Adrenal gland (tissue), 12 donors: ENCODE measurements around the gene SORL1. TPM values are rescaled to one million over a fixed set of nuclear protein-coding genes. Genes with fewer than 3 reads are reported as not detected.

Experiments
- DNase-seq, 7 donors: peaks; one replicate each; pipeline ENCODE4 v3.0.0-alpha.2; 2019 to 2020
- H3K27ac ChIP-seq, 5 donors: fragments of 200-600 bp; sonication (generic) in 4 of 5; 1 replicate in 3 of 5; 2 replicates in 2 of 5; pipeline versions ENCODE4 v1.5.1 to v1.8.0; 2016 to 2020; ENCODE audit warnings: mild to moderate bottlenecking in 1 of 5
- H3K27me3 ChIP-seq: fragments of 200-600 bp; 2 replicates; pipeline ENCODE4 v1.8.0; 2021
- H3K36me3 ChIP-seq, 2 donors: fragments of 200-600 bp; replicated peaks in 1 of 2; 1 replicate in 1 of 2; 2 replicates in 1 of 2; pipeline versions ENCODE4 v1.5.1 to v1.8.0; 2018 to 2022
- H3K4me1 ChIP-seq, 2 donors: fragments of 200-600 bp; replicated peaks in 1 of 2; 1 replicate in 1 of 2; 2 replicates in 1 of 2; pipeline versions ENCODE4 v1.5.1 to v1.8.0; 2018 to 2021
- H3K4me3 ChIP-seq, 4 donors: fragments of 200-600 bp; sonication (generic) in 3 of 4; one replicate each; pipeline ENCODE4 v1.5.1; 2016 to 2018
- H3K9me3 ChIP-seq, 3 donors: fragments of 200-600 bp; sonication (generic) in 1 of 3; replicated peaks in 1 of 3; 1 replicate in 2 of 3; 2 replicates in 1 of 3; pipeline versions ENCODE4 v1.5.1 to v1.8.0; 2016 to 2021
- CTCF ChIP-seq, 6 experiments: fragments of 450-650 bp in 4 of 6; fragments of 200-600 bp in 2 of 6; sonication (generic) in 1 of 6; IDR thresholded peaks; 1 replicate in 5 of 6; 2 replicates in 1 of 6; pipeline versions ENCODE4 v1.5.1 to v1.8.0; 2016 to 2021; ENCODE audit warnings: antibody characterized with exemption in 6 of 6, mild to moderate bottlenecking in 2 of 6, moderate library complexity in 1 of 6
- POLR2A ChIP-seq, 2 donors: fragments of 450-650 bp; IDR thresholded peaks; one replicate each; pipeline ENCODE4 v1.6.1; 2017; ENCODE audit warnings: antibody characterized with exemption in 2 of 2, mild to moderate bottlenecking in 2 of 2, moderate library complexity in 1 of 2
- WGBS, 4 donors: extraction: QIAGEN DNeasy Blood & Tissue Kit in 2 of 4; methylation state at CpG; one replicate each; pipeline versions ENCODE4 v1.1.5 to v1.1.7; 2013 to 2017; 5-methylcytosine and 5-hydroxymethylcytosine counted together
- intact Hi-C, 2 donors: fragments of 100-400 bp; cut with DNase I; formaldehyde crosslinking; loops; one replicate each; pipeline versions ENCODE4 v1.14.1 to v1.15.0; 2022 to 2023
- polyA plus RNA-seq, 3 donors: library from polyadenylated mRNA; stranded (reverse); fragments of 200-250 nt in 2 of 3; fragments of 350-450 nt in 1 of 3; fragmentation: Illumina TruSeq in 1 of 3; extraction: RNeasy Lipid Tissue Mini Kit (QIAGEN cat#74804) in 1 of 3; gene quantifications; one replicate each; pipeline ENCODE4 v1.2.3, GENCODE V29; 2013 to 2014
- total RNA-seq, 9 donors: library from RNA; depleted of rRNA in 4 of 9; stranded (reverse); fragments of >200 nt in 4 of 9; fragments of 120-200 nt in 1 of 9; fragmentation: NEBNext Ultra II Directional in 1 of 9; extraction: Animal tissue kit (Norgen Biotek cat#: 25700) in 1 of 9; gene quantifications; one replicate each; pipeline versions ENCODE4 v1.1.0 to v1.2.4, GENCODE V29; 2013 to 2023
- donor health status: healthy with polysubstance abuse.
- donor health status: Bipolar disorder and iron deficiency.
- donor health status: DM: yes; HTN: yes; CAD: no.
- donor health status: DM: no; HTN: no; CAD: no.
- donor health status: DM: no; HTN: no; CAD: no.
- donor health status: DM: yes; HTN: yes; CAD: no.

The SORL1 gene
- total and polyA plus RNA-seq, 12 donors: 1.0 to 28.6 (median 8.9) TPM

GRCh38 chr11:121417055-121417551, 35.0 kb upstream of the SORL1 start:
- intact Hi-C loops: no loop called here

DNA sequence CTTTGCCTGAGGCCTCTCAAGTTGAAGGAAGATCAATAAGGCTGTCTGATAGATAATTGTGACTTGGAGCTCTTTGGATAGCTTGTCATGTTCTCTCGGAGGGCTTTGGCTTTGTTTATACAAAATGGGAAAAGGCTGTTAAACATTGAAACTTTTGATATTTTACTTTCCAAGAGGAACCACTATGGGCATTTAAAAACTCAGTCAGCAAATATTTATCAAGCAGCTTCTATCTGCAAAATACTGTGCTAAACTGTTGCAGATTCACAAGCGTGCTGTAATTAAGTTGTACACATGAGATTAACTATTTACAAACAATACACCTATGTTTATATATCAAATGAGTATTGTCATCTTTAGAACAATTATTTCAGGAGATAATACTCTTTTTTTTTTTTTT, 34.5 kb upstream of the SORL1 start:
- no peak for TF ChIP-seq CTCF (IDR thresholded peaks at IDR 0.05)
- TF ChIP-seq POLR2A (IDR thresholded peaks at IDR 0.05): no peak
- WGBS, 4 donors: 53 to 70% (median 68%) methylated on average over 2 of the region's 2 CpGs
- Histone ChIP-seq H3K27me3 (no peaks in the 10 kb centered on the region), H3K27ac (peak overlapping the region in 3 of 5 donors; percentile 43 to 63 (median 59)), H3K4me3 (no peak overlapping the region), H3K36me3 (no peaks in the 10 kb centered on the region), H3K9me3 (no peaks in the 10 kb centered on the region), H3K4me1 (peaks cover 6 to 13% of the 10 kb centered on the region in 2 donors)
- intact Hi-C loops: no loop called here
- DNase-seq: no peak

More at GRCh38 chr11:121417055-121417551, 35.0 kb upstream of the SORL1 start:
- Histone ChIP-seq H3K27me3 (no peaks in the 10 kb centered on the region), H3K4me1 (peaks cover 6 to 13% of the 10 kb centered on the region in 2 donors), H3K36me3 (no peaks in the 10 kb centered on the region), H3K9me3 (no peaks in the 10 kb centered on the region), H3K4me3 (no peak overlapping the region), H3K27ac (peak overlapping the region in 3 of 5 donors; percentile 43 to 63 (median 59))
- WGBS, 4 donors: 26 to 33% (median 31%) methylated on average over 7 of the region's 7 CpGs
- DNase-seq: peak; percentile 57 to 88 (median 87)
- TF ChIP-seq CTCF (IDR thresholded peaks at IDR 0.05) (no peak), POLR2A (IDR thresholded peaks at IDR 0.05) (no peak)

GRCh38 chr11:121418625-121419114, 33.4 kb upstream of the SORL1 start:
- Histone ChIP-seq H3K27ac (peak overlapping the region in 1 of 5 donors; percentile 63), H3K4me3 (no peak overlapping the region), H3K9me3 (no peaks in the 10 kb centered on the region)

DNA sequence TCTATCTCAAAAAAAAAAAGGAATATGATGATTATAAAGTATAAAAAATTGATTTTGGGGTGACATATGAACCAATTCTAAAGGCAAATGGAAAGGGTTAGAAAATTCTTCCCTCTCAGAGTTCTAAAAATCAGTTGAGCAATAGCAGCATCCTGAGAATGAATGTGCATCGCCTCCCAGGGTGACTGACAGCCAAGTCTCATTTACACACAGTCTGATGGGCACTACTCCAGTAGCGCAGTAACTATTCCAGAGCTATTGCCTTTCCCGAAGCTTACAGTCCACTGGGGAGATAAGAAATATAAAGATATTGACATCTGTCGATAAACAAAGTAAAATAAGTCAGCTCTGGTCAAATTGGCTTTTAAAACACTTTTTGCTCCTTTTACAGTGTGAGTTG, 32.3 kb upstream of the SORL1 start:
- no peak for TF ChIP-seq CTCF (IDR thresholded peaks at IDR 0.05)
- Histone ChIP-seq H3K4me3 (no peak overlapping the region), H3K27me3 (no peaks in the 10 kb centered on the region), H3K36me3 (no peaks in the 10 kb centered on the region), H3K9me3 (no peaks in the 10 kb centered on the region), H3K27ac (no peak overlapping the region), H3K4me1 (peaks cover 6 to 13% of the 10 kb centered on the region in 2 donors)
- intact Hi-C loops: no loop called here
- 68 to 87% (median 76%) methylated on average over 4 of the region's 4 CpGs for WGBS, 4 donors
- no peak for DNase-seq

More at GRCh38 chr11:121418625-121419114, 33.4 kb upstream of the SORL1 start:
- intact Hi-C loops: no loop called here
- Histone ChIP-seq H3K36me3 (no peaks in the 10 kb centered on the region), H3K4me1 (peaks cover 6 to 13% of the 10 kb centered on the region in 2 donors), H3K27me3 (no peaks in the 10 kb centered on the region)
- peak in 6 of 7 donors; percentile 21 to 67 (median 36) for DNase-seq
- 56 to 66% (median 61%) methylated on average over 7 of the region's 7 CpGs for WGBS, 4 donors
- TF ChIP-seq CTCF (IDR thresholded peaks at IDR 0.05) (no peak), POLR2A (IDR thresholded peaks at IDR 0.05) (no peak)
